Measurements from ENCODE around the gene FAF1.
A peak's percentile ranks its signal among the peaks of the same experiment; 100 is the strongest.

FAF1 gene

DNA sequence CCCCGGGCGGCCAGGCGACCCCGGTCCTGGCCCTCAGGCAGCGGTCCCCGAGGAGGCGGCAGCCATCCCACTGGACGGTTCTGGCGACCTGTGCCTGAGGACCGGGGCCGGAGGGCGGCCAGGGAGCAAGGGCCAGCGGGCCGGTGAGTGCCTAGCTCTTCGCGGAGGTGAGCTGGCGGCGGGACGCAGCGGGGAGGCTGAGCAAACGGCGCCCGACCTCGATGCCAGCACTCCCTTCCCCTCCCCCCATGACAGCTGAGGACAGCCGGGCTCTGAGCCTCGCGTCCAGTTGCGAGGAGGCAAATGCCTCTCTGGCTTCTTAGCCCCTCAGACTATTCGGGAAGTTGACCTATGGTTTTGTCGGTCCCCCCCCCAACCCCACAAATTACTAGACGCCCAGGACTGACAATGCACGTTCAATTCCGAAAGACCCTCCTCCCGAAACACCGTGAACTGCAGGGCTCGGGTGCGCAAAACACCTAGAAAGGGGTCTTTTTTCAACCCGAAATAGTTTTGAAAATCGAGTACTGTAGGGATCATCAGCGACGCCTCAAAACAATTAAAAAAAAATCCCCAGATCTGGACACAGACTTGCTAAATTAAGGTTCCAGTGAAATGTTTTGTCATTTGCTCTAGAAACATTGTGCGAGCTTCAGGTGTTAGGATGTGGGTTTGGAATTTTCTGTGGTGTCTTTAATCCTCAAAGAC is 18.2 kb upstream of the FAF1 start:
- DNase-seq (ENCODE audit: low spot score), result peak; percentile 73

GRCh38 chr1:50977575-50978143 is 17.6 kb upstream of the FAF1 start:
- DNase-seq (ENCODE audit: low spot score), result peak; percentile 64

DNA sequence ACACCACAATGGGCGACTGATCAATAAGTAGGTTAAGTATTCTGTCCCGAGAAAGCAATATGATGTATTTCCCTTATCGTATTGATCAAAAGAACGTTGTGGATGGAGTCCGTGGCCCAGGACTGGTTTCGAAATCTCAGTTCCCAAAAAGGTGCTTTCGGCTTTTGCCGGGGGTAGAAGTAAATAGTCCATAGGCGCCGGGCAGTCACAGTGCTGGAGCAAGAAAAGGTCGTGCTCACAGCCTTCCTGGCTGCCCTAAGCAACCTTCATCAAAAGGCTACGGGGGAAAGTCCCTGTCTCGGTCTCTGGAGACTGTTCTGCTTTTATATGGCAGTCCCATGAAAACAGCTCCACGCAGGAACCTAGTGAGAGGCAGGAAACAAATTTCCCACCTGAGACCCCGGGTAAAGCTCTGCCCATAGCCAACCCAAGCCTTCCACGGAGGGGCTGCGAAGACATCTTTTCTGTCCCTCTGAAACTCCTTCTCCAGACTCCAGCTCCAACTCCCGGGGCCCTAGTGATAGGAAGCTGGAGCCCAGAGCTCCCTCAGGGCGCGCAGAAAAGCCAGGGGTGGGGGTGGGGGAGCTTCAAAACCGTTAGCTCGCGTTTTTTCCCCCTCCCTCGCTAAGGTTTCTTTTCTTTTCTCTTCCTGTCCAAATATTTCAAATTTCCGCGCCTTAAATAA is 17.0 kb upstream of the FAF1 start:
- peak; percentile 78 for DNase-seq (ENCODE audit: low spot score)

GRCh38 chr1:50976111-50976889 is 16.2 kb upstream of the FAF1 start:
- DNase-seq (ENCODE audit: low spot score), result peak; percentile 28

DNA sequence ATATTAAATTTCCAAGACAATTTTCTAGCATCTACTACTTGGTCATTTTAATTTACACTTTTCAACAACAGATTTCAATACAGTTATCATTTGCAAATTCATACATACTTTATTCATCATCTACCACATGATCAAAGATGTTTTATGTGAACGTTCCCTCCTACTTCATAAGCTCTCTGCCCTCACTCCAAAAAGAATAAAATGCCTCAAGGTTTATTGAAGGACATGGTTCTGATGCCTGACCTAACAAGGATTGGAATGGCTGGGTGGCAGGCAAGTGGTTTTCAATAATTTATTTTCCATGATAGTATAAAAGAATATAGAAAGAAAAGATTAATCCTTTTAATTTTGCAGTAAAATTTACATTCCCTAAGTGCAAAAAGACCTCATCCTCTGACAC is 15.4 kb upstream of the FAF1 start:
- no peak for DNase-seq (ENCODE audit: low spot score)

DNA sequence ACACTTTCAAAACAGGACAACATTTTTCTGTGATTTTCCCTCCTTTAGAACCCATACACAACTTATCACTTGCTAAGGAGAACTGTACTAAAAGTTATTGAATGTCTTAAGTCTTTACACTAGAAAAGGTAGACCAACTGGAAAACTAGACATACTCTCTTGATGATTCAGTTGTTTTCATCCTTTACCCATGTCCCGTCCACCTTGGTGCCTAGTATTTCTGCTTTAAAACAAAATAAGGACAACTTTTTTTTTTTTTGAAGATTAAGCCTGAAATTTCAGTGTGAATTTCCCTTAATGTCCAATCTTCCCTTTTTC is 14.5 kb upstream of the FAF1 start:
- no peak for DNase-seq (ENCODE audit: low spot score)

- no peak for DNase-seq (ENCODE audit: low spot score)
Observed at GRCh38 chr1:50973875-50974617, 14.0 kb upstream of the FAF1 start.

DNA sequence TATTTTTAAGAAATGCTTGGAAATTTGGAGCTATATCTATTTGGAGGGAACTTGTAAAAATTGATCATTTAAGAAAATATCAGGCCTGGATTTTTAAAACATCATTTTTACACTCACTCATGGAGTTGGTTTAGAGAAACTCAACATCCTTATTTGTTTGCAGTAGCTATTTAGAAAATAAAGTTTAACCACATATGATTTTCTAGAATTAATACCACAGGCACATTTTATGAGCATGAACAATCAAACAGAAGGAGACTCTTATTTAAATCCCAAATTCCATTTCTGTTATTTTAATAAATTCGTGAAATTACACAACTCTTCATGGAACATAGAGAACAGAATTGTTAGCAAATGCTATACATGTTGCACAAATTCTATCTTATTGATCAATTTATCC is 13.2 kb upstream of the FAF1 start:
- no peak for DNase-seq (ENCODE audit: low spot score)

- DNase-seq (ENCODE audit: low spot score), result no peak
Observed at GRCh38 chr1:50972766-50973165, 12.7 kb upstream of the FAF1 start.

GRCh38 chr1:50971748-50972305 is 11.8 kb upstream of the FAF1 start:
- DNase-seq (ENCODE audit: low spot score), result no peak

DNA sequence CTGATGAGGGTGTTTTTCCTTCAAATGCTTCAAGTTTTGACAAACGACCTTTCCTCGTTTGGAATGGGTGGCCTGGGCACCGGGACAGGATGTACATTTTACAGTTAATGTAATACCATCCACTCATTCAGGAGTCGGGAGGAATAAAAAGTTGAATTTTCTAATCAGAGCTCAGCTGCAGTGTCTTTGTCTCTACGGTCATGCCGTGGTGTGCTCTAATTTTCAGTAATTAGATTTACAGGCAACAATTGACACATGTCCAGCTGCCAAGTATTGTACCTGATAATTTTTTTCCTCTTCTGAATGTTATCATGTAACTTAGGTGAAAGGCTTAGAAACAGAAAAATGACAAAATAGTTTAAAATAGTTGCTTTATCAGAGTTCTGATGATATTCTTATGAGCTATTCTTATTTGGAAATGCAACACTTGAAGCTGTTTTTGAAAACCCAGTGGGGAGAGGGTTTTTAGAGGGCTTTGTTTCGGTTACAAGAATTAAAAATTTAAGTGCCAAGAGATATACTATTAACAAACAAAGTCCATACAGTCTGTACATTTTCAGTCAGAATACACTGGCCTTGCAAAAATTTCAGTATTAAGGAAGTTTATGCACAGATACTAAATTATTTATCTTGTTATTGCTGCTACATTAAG is 11.0 kb upstream of the FAF1 start:
- DNase-seq (ENCODE audit: low spot score), result no peak

GRCh38 chr1:50970509-50970887 is 10.4 kb upstream of the FAF1 start:
- DNase-seq (ENCODE audit: low spot score), result no peak

GRCh38 chr1:50969611-50970508 is 9.8 kb upstream of the FAF1 start, which contains the start of gene CDKN2C:
Gene CDKN2C, plus strand, starts transcription at chr1:50970245. Its CDS starts 124 bp downstream, at chr1:50970369.
- peak; percentile 90 for DNase-seq (ENCODE audit: low spot score)

DNA sequence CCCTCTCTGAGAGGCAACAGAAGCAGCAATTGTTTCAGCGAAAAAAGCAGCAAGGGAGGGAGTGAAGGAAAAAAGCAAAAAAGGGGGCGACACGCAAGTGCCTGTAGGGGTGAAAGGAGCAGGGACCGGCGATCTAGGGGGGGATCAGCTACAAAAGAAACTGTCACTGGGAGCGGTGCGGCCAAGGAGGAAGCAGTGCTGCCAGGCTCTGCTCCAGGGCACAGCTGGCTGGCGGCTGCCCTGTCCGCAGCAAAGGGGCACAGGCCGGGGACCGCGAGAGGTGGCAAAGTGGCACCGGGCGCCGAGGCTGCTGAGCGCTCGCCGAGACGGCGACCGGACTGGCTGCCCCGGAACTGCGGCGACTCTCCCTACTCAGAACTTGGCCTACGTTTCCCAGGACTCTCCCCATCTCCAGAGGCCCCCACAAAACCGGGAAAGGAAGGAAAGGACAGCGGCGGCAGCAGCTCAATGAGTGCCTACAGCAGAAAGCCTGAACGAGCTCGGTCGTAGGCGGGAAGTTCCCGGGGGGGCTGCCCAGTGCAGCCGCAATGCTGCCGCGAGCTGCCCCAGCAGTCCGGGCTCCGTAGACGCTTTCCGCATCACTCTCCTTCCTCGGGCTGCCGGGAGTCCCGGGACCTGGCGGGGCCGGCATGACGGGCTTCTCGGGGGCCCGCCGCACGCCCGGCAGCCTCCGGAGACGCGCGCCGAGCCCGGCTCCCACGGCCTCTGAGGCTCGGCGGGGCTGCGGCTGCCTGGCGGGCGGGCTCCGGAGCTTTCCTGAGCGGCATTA is 8.9 kb upstream of the FAF1 start:
- peak; percentile 18 for DNase-seq (ENCODE audit: low spot score)

DNA sequence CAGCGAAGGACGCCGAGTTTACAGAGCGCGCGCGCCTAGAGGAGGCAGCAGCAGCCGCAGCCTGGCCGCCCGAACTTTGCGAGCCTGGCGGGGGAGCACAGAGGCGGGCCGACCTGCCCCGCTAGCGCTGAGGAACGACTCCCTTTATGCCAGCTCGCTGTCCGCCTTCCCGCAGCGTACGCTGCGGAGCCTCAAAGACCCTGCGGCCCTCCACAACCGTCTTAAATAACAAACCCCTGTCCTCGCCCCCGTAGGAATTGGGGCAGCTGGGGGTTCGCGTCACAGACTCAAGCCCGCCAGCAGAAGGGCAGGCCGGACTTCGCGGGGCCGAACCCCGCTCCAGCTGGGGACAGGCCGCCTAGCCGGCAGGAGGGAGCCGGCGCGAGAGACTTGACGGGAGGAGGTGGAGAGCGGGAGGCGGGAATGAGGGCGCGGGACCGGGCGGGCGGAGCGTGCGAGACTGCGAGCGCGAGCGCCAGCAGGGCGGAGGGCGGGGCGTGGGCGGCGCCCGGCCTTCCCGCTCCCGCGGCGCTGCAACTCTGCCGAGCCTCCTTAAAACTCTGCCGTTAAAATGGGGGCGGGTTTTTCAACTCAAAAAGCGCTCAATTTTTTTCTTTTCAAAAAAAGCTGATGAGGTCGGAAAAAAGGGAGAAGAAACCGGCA is 8.2 kb upstream of the FAF1 start:
- peak; percentile 82 for DNase-seq (ENCODE audit: low spot score)

- DNase-seq (ENCODE audit: low spot score), result no peak
Observed at GRCh38 chr1:50967416-50968157, 7.5 kb upstream of the FAF1 start.

GRCh38 chr1:50966991-50967390 is 6.9 kb upstream of the FAF1 start:
- no peak for DNase-seq (ENCODE audit: low spot score)

DNA sequence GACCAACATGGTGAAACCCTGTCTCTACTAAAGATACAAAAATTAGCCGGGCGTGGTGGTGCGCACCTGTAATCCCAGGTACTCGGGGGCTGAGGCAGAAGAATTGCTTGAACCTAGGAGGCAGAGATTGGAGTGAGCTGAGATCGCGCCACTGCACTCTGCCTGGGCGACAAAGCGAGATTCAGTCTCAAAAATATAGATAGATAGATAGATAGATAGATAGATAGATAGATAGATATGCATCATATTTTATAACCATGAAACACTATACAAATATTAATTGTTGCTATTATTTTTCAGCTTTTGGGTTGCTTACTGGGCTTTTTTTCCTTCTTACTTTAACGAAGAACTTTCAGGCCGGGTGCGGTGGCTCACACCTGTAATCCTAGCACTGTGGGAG is 4.8 kb upstream of the FAF1 start:
- no peak for DNase-seq (ENCODE audit: low spot score)

Data from cerebellar cortex (tissue), 1 donor.